ENCODE measurements around the gene MUTYH. TPM values are rescaled to one million over a fixed set of nuclear protein-coding genes. Genes with fewer than 3 reads are reported as not detected.

MUTYH gene
- total RNA-seq, 1 donor from 2014 or later: 48.2 TPM

DNA sequence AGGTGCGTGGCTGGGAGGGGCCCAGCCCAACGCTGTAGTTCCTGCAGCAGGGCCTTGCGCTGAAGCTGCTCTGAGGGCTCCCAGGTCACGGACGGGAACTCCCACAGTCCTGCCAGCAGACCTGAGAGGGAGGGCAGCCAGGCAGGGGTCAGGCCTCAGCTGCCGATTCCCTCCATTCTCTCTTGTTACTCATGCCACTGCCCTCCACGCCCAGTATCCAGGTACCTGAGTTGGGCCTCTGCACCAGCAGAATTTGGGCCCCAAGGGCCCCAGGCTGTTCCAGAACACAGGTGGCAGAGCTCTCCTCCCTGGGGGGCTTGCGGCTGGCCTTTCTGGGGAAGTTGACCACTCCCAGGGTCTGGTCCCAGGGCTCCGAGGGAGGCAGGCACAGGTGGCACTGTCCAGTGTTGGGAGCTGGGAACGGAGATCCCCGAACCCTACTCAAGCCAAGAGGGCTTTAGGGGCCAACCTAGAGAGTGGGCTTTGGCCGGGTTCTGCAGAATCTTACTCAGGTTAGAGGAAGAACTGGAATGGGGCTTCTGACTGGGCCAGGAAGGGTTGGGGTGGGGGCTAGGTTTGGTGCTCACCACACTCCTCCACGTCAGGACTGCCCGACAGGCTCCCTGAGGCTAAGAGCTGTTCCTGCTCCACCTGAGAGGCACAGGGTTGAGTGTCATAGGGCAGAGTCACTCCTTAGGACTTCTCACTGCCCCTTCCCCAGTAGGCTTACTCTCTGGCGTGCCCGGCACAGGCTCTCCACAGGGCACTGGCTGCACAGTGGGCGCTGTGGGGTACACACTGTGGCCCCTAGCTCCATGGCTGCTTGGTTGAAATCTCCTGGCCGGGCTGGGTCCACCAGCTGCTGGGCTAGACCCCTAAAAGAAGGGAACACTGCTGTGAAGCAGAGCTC is 8.5 kb downstream of the MUTYH start:
- Mint-ChIP-seq H3K36me3 (peaks cover 16% of the 10 kb centered on the region), H3K4me1 (peaks cover 40% of the 10 kb centered on the region), H3K27ac (no peak overlapping the region), H3K27me3 (ENCODE audit: insufficient read depth, low read depth) (no peaks in the 10 kb centered on the region), H3K4me3 (no peak overlapping the region), H3K9me3 (no peaks in the 10 kb centered on the region)
- H3K27me3 ChIP-seq: no peaks in the 10 kb centered on the region
- H4K20me1 ChIP-seq (ENCODE audit: low read depth): no peaks in the 10 kb centered on the region
- no peak overlapping the region for H3K4me2 ChIP-seq
- TF ChIP-seq EZH2 (IDR thresholded peaks at IDR 0.05): no peak
- TF ChIP-seq, protein P1, sequence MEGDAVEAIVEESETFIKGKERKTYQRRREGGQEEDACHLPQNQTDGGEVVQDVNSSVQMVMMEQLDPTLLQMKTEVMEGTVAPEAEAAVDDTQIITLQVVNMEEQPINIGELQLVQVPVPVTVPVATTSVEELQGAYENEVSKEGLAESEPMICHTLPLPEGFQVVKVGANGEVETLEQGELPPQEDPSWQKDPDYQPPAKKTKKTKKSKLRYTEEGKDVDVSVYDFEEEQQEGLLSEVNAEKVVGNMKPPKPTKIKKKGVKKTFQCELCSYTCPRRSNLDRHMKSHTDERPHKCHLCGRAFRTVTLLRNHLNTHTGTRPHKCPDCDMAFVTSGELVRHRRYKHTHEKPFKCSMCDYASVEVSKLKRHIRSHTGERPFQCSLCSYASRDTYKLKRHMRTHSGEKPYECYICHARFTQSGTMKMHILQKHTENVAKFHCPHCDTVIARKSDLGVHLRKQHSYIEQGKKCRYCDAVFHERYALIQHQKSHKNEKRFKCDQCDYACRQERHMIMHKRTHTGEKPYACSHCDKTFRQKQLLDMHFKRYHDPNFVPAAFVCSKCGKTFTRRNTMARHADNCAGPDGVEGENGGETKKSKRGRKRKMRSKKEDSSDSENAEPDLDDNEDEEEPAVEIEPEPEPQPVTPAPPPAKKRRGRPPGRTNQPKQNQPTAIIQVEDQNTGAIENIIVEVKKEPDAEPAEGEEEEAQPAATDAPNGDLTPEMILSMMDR (IDR thresholded peaks at IDR 0.05): no peak
- no peak for TF ChIP-seq EZH2phosphoT487 (IDR thresholded peaks at IDR 0.05)
- no peak for DNase-seq (ENCODE audit: low spot score)
- peaks cover 51% of the 10 kb centered on the region for H3F3A ChIP-seq (ENCODE audit: low read depth)
- no peaks in the 10 kb centered on the region for H3K36me3 ChIP-seq
- H3K4me1 ChIP-seq: peaks cover 38% of the 10 kb centered on the region
- no peaks in the 10 kb centered on the region for H3K9me3 ChIP-seq (ENCODE audit: low read depth)
- H2AFZ ChIP-seq (replicated peaks): no peak overlapping the region
- H3K4me3 ChIP-seq: no peak overlapping the region
- H3K9ac ChIP-seq: no peak overlapping the region
- H3K27ac ChIP-seq: no peak overlapping the region
- H3K79me2 ChIP-seq (ENCODE audit: low read depth): peaks cover 15% of the 10 kb centered on the region

DNA sequence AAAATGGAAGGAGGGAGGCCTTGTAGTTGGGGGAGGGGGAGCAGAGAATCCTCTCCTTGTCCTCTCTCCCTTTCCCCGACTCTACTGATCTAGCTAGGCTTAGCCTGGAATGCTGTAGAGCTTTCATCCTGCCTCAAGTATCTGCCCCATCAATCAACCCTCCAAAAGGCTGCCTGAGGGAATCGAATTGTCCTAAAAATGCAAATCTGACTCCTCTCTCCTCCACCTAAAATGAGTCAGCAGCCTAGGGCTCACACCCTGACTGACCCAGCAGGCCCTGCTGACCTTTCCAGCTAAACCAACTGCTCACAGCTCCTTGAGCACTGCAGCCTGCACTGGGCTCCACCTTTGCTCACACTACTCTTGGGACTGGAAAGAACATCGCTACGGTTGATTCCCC is 10.8 kb downstream of the MUTYH start:
- Histone ChIP-seq H3K79me2 (ENCODE audit: low read depth) (no peaks in the 10 kb centered on the region), H3K9me3 (ENCODE audit: low read depth) (no peaks in the 10 kb centered on the region), H3K36me3 (no peaks in the 10 kb centered on the region), H3K4me3 (no peak overlapping the region), H3K27ac (peak overlapping the region; percentile 76), H2AFZ (replicated peaks) (no peak overlapping the region), H4K20me1 (ENCODE audit: low read depth) (no peaks in the 10 kb centered on the region), H3K9ac (no peak overlapping the region), H3F3A (ENCODE audit: low read depth) (peaks cover 34% of the 10 kb centered on the region), H3K4me1 (peaks cover 17% of the 10 kb centered on the region), H3K4me2 (peak overlapping the region; percentile 22), H3K27me3 (no peaks in the 10 kb centered on the region)
- no peak overlapping the region for H3K4me3 Mint-ChIP-seq
- no peak for TF ChIP-seq EZH2 (IDR thresholded peaks at IDR 0.05)
- TF ChIP-seq EZH2phosphoT487 (IDR thresholded peaks at IDR 0.05): no peak
- H3K36me3 Mint-ChIP-seq: peaks cover 13% of the 10 kb centered on the region
- H3K27me3 Mint-ChIP-seq (ENCODE audit: insufficient read depth, low read depth): peaks cover 5% of the 10 kb centered on the region
- H3K27ac Mint-ChIP-seq: no peak overlapping the region
- peak; percentile 21 for DNase-seq (ENCODE audit: low spot score)
- peaks cover 34% of the 10 kb centered on the region for H3K4me1 Mint-ChIP-seq
- H3K9me3 Mint-ChIP-seq: no peaks in the 10 kb centered on the region

DNA sequence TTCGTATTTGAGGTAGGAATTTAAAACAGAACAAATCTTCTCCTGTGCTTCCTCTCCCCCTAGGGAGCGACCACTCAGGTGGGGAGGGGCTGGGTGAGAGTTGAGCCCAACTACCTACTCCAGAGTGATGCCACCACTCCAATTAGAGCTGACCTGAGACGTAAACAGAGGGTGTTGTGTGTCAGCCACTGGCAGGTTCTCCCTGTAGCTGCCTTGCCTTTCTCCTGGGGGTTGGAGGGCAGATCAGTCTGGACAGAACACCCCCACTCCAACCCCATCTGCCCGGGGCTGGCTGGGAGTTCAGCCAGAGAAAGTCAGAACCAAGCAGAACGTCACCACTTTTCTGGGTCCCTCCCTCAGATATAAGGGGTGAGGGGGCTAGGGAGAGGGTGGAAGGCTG is 11.6 kb downstream of the MUTYH start:
- no peak overlapping the region for H3K4me3 ChIP-seq
- no peak overlapping the region for H3K9ac ChIP-seq
- no peaks in the 10 kb centered on the region for H3K9me3 ChIP-seq (ENCODE audit: low read depth)
- peaks cover 32% of the 10 kb centered on the region for H3K4me1 Mint-ChIP-seq
- H3K4me1 ChIP-seq: peaks cover 17% of the 10 kb centered on the region
- peak overlapping the region; percentile 85 for H3K27ac Mint-ChIP-seq
- no peak overlapping the region for H3K4me2 ChIP-seq
- no peak overlapping the region for H2AFZ ChIP-seq (replicated peaks)
- H3K27me3 Mint-ChIP-seq (ENCODE audit: insufficient read depth, low read depth): peaks cover 8% of the 10 kb centered on the region
- H3K27me3 ChIP-seq: no peaks in the 10 kb centered on the region
- no peaks in the 10 kb centered on the region for H3K79me2 ChIP-seq (ENCODE audit: low read depth)
- H3K27ac ChIP-seq: peak overlapping the region; percentile 76
- no peak overlapping the region for H3K4me3 Mint-ChIP-seq
- no peak for DNase-seq (ENCODE audit: low spot score)
- H3K36me3 ChIP-seq: no peaks in the 10 kb centered on the region
- no peaks in the 10 kb centered on the region for H4K20me1 ChIP-seq (ENCODE audit: low read depth)
- H3K9me3 Mint-ChIP-seq: no peaks in the 10 kb centered on the region
- H3F3A ChIP-seq (ENCODE audit: low read depth): peaks cover 34% of the 10 kb centered on the region
- no peak for TF ChIP-seq EZH2 (IDR thresholded peaks at IDR 0.05)
- TF ChIP-seq EZH2phosphoT487 (IDR thresholded peaks at IDR 0.05): no peak
- TF ChIP-seq, protein P1 (IDR thresholded peaks at IDR 0.05): no peak
- H3K36me3 Mint-ChIP-seq: peaks cover 9% of the 10 kb centered on the region

Measured in neural progenitor cell (in vitro differentiated cells).